ENCODE measurements around the gene AK5. TPM values are rescaled to one million over a fixed set of nuclear protein-coding genes. Genes with fewer than 3 reads are reported as not detected.
A peak's percentile ranks its signal among the peaks of the same experiment; 100 is the strongest.

The AK5 gene
- total and polyA plus RNA-seq, 5 donors from 2014 or later = 7.3 to 22.5 (median 9.7) TPM

GRCh38 chr1:77383236-77383635 is 101.4 kb downstream of the AK5 start:
- Mint-ChIP-seq H3K27ac (no peak overlapping the region), H3K27me3 (no peaks in the 10 kb centered on the region), H3K9me3 (no peaks in the 10 kb centered on the region), H3K36me3 (peaks cover 13% of the 10 kb centered on the region), H3K4me1 (peaks cover 0 to 34% (median 6%) of the 10 kb centered on the region in 4 donors), H3K4me3 (no peak overlapping the region)
- H3K36me3 ChIP-seq (ENCODE audit: control insufficient read depth, insufficient read depth, low read length) = no peaks in the 10 kb centered on the region
- no peaks in the 10 kb centered on the region for H3K9me3 ChIP-seq (ENCODE audit: control insufficient read depth in 2 of 2, low read length in 2 of 2)
- H3K4me1 ChIP-seq (ENCODE audit: control insufficient read depth, insufficient read depth, low read length, poor library complexity, severe bottlenecking) = no peaks in the 10 kb centered on the region
- H3K27ac ChIP-seq (ENCODE audit: insufficient read depth, low read length, poor library complexity, severe bottlenecking) = no peak overlapping the region
- DNase-seq = no peak
- no peak overlapping the region for H3K4me3 ChIP-seq (ENCODE audit: low read depth, low read length)
- ATAC-seq (ENCODE audit: low read depth in 2 of 2) = no peak
- no peaks in the 10 kb centered on the region for H3K27me3 ChIP-seq (ENCODE audit: control insufficient read depth, insufficient read depth, low read length)

- Mint-ChIP-seq H3K4me3 (peak overlapping the region in 1 of 4 donors; percentile 58), H3K27ac (no peak overlapping the region), H3K4me1 (peaks cover 0 to 28% (median 8%) of the 10 kb centered on the region in 4 donors), H3K36me3 (peaks cover 11% of the 10 kb centered on the region), H3K9me3 (peaks cover 0 to 3% (median 0%) of the 10 kb centered on the region in 7 donors), H3K27me3 (peaks cover 11% of the 10 kb centered on the region)
- Histone ChIP-seq H3K27ac (ENCODE audit: insufficient read depth, low read length, poor library complexity, severe bottlenecking) (no peak overlapping the region), H3K36me3 (ENCODE audit: control insufficient read depth, insufficient read depth, low read length) (no peaks in the 10 kb centered on the region), H3K4me1 (ENCODE audit: control insufficient read depth, insufficient read depth, low read length, poor library complexity, severe bottlenecking) (no peaks in the 10 kb centered on the region), H3K4me3 (ENCODE audit: low read depth, low read length) (no peak overlapping the region), H3K27me3 (ENCODE audit: control insufficient read depth, insufficient read depth, low read length) (peaks cover 2% of the 10 kb centered on the region), H3K9me3 (ENCODE audit: control insufficient read depth in 2 of 2, low read length in 2 of 2) (no peaks in the 10 kb centered on the region)
- DNase-seq (no peak), ATAC-seq (ENCODE audit: low read depth in 2 of 2) (no peak)
These were observed 103.7 kb downstream of the AK5 start for GRCh38 chr1:77385551-77385950.

- peaks cover 0 to 3% (median 0%) of the 10 kb centered on the region in 7 donors for H3K9me3 Mint-ChIP-seq
- no peak overlapping the region for H3K4me3 Mint-ChIP-seq
These were observed 104.5 kb downstream of the AK5 start for GRCh38 chr1:77386276-77386675.

GRCh38 chr1:77387553-77387952 is 105.7 kb downstream of the AK5 start:
- Histone ChIP-seq H3K36me3 (ENCODE audit: control insufficient read depth, insufficient read depth, low read length) (no peaks in the 10 kb centered on the region), H3K9me3 (ENCODE audit: control insufficient read depth in 2 of 2, low read length in 2 of 2) (no peaks in the 10 kb centered on the region), H3K27ac (ENCODE audit: insufficient read depth, low read length, poor library complexity, severe bottlenecking) (no peak overlapping the region), H3K4me3 (ENCODE audit: low read depth, low read length) (no peak overlapping the region), H3K4me1 (ENCODE audit: control insufficient read depth, insufficient read depth, low read length, poor library complexity, severe bottlenecking) (no peaks in the 10 kb centered on the region), H3K27me3 (ENCODE audit: control insufficient read depth, insufficient read depth, low read length) (peaks cover 2% of the 10 kb centered on the region)
- peaks cover 0 to 30% (median 9%) of the 10 kb centered on the region in 4 donors for H3K4me1 Mint-ChIP-seq
- peak overlapping the region in 1 of 3 donors; percentile 1 for H3K27ac Mint-ChIP-seq
- ATAC-seq (ENCODE audit: low read depth in 2 of 2) (no peak), DNase-seq (no peak)
- peaks cover 5% of the 10 kb centered on the region for H3K36me3 Mint-ChIP-seq
- H3K4me3 Mint-ChIP-seq = no peak overlapping the region
- peaks cover 11% of the 10 kb centered on the region for H3K27me3 Mint-ChIP-seq
- peaks cover 0 to 3% (median 0%) of the 10 kb centered on the region in 7 donors for H3K9me3 Mint-ChIP-seq

More at GRCh38 chr1:77386276-77386675, 104.5 kb downstream of the AK5 start:
- Histone ChIP-seq H3K27ac (ENCODE audit: insufficient read depth, low read length, poor library complexity, severe bottlenecking) (no peak overlapping the region), H3K36me3 (ENCODE audit: control insufficient read depth, insufficient read depth, low read length) (no peaks in the 10 kb centered on the region), H3K4me3 (ENCODE audit: low read depth, low read length) (no peak overlapping the region), H3K4me1 (ENCODE audit: control insufficient read depth, insufficient read depth, low read length, poor library complexity, severe bottlenecking) (no peaks in the 10 kb centered on the region), H3K27me3 (ENCODE audit: control insufficient read depth, insufficient read depth, low read length) (peaks cover 2% of the 10 kb centered on the region), H3K9me3 (ENCODE audit: control insufficient read depth in 2 of 2, low read length in 2 of 2) (no peaks in the 10 kb centered on the region)
- H3K36me3 Mint-ChIP-seq = peaks cover 6% of the 10 kb centered on the region
- H3K4me1 Mint-ChIP-seq = peaks cover 0 to 30% (median 9%) of the 10 kb centered on the region in 4 donors
- ATAC-seq (ENCODE audit: low read depth in 2 of 2) (no peak), DNase-seq (no peak)
- no peak overlapping the region for H3K27ac Mint-ChIP-seq
- H3K27me3 Mint-ChIP-seq = peaks cover 11% of the 10 kb centered on the region

- Mint-ChIP-seq H3K27ac (no peak overlapping the region), H3K9me3 (peaks cover 0 to 3% (median 0%) of the 10 kb centered on the region in 7 donors), H3K36me3 (peaks cover 5% of the 10 kb centered on the region), H3K4me1 (peaks cover 0 to 30% (median 9%) of the 10 kb centered on the region in 4 donors), H3K4me3 (no peak overlapping the region), H3K27me3 (peaks cover 12% of the 10 kb centered on the region)
- Histone ChIP-seq H3K27ac (ENCODE audit: insufficient read depth, low read length, poor library complexity, severe bottlenecking) (no peak overlapping the region), H3K9me3 (ENCODE audit: control insufficient read depth in 2 of 2, low read length in 2 of 2) (no peaks in the 10 kb centered on the region), H3K4me3 (ENCODE audit: low read depth, low read length) (no peak overlapping the region), H3K36me3 (ENCODE audit: control insufficient read depth, insufficient read depth, low read length) (no peaks in the 10 kb centered on the region), H3K27me3 (ENCODE audit: control insufficient read depth, insufficient read depth, low read length) (peaks cover 2% of the 10 kb centered on the region), H3K4me1 (ENCODE audit: control insufficient read depth, insufficient read depth, low read length, poor library complexity, severe bottlenecking) (no peaks in the 10 kb centered on the region)
- ATAC-seq (ENCODE audit: low read depth in 2 of 2) = no peak
- DNase-seq = no peak
These were observed 106.8 kb downstream of the AK5 start for GRCh38 chr1:77388661-77389060.

- H3K27ac Mint-ChIP-seq = no peak overlapping the region
- Histone ChIP-seq H3K4me3 (ENCODE audit: low read depth, low read length) (no peak overlapping the region), H3K27me3 (ENCODE audit: control insufficient read depth, insufficient read depth, low read length) (peaks cover 5% of the 10 kb centered on the region), H3K36me3 (ENCODE audit: control insufficient read depth, insufficient read depth, low read length) (no peaks in the 10 kb centered on the region), H3K27ac (ENCODE audit: insufficient read depth, low read length, poor library complexity, severe bottlenecking) (no peak overlapping the region), H3K9me3 (ENCODE audit: control insufficient read depth in 2 of 2, low read length in 2 of 2) (no peaks in the 10 kb centered on the region), H3K4me1 (ENCODE audit: control insufficient read depth, insufficient read depth, low read length, poor library complexity, severe bottlenecking) (no peaks in the 10 kb centered on the region)
- H3K4me3 Mint-ChIP-seq = no peak overlapping the region
- ATAC-seq (ENCODE audit: low read depth in 2 of 2) = no peak
- peaks cover 35% of the 10 kb centered on the region for H3K27me3 Mint-ChIP-seq
- H3K36me3 Mint-ChIP-seq = peaks cover 8% of the 10 kb centered on the region
- H3K9me3 Mint-ChIP-seq = peaks cover 0 to 3% (median 0%) of the 10 kb centered on the region in 7 donors
- DNase-seq = no peak
- peaks cover 0 to 16% (median 7%) of the 10 kb centered on the region in 4 donors for H3K4me1 Mint-ChIP-seq
These were observed 110.7 kb downstream of the AK5 start for GRCh38 chr1:77392486-77392885.

- Mint-ChIP-seq H3K4me1 (peaks cover 0 to 8% (median 4%) of the 10 kb centered on the region in 4 donors), H3K4me3 (no peak overlapping the region), H3K9me3 (peaks cover 0 to 2% (median 0%) of the 10 kb centered on the region in 7 donors), H3K36me3 (peaks cover 6% of the 10 kb centered on the region), H3K27me3 (peaks cover 28% of the 10 kb centered on the region), H3K27ac (no peak overlapping the region)
- no peaks in the 10 kb centered on the region for H3K4me1 ChIP-seq (ENCODE audit: control insufficient read depth, insufficient read depth, low read length, poor library complexity, severe bottlenecking)
- no peaks in the 10 kb centered on the region for H3K36me3 ChIP-seq (ENCODE audit: control insufficient read depth, insufficient read depth, low read length)
- no peak for DNase-seq
- no peaks in the 10 kb centered on the region for H3K9me3 ChIP-seq (ENCODE audit: control insufficient read depth in 2 of 2, low read length in 2 of 2)
- no peak overlapping the region for H3K27ac ChIP-seq (ENCODE audit: insufficient read depth, low read length, poor library complexity, severe bottlenecking)
- no peak for ATAC-seq (ENCODE audit: low read depth in 2 of 2)
- H3K27me3 ChIP-seq (ENCODE audit: control insufficient read depth, insufficient read depth, low read length) = peaks cover 3% of the 10 kb centered on the region
- no peak overlapping the region for H3K4me3 ChIP-seq (ENCODE audit: low read depth, low read length)
These were observed 112.3 kb downstream of the AK5 start for GRCh38 chr1:77394166-77394565.

GRCh38 chr1:77395051-77395450 is 113.2 kb downstream of the AK5 start:
- H3K27me3 Mint-ChIP-seq = peaks cover 25% of the 10 kb centered on the region
- H3K9me3 ChIP-seq (ENCODE audit: control insufficient read depth in 2 of 2, low read length in 2 of 2) = no peaks in the 10 kb centered on the region
- no peaks in the 10 kb centered on the region for H3K9me3 Mint-ChIP-seq
- H3K36me3 ChIP-seq (ENCODE audit: control insufficient read depth, insufficient read depth, low read length) = no peaks in the 10 kb centered on the region
- no peak overlapping the region for H3K27ac Mint-ChIP-seq
- H3K27me3 ChIP-seq (ENCODE audit: control insufficient read depth, insufficient read depth, low read length) = peaks cover 3% of the 10 kb centered on the region
- DNase-seq (no peak), ATAC-seq (ENCODE audit: low read depth in 2 of 2) (no peak)
- H3K36me3 Mint-ChIP-seq = peaks cover 3% of the 10 kb centered on the region
- no peaks in the 10 kb centered on the region for H3K4me1 ChIP-seq (ENCODE audit: control insufficient read depth, insufficient read depth, low read length, poor library complexity, severe bottlenecking)
- no peak overlapping the region for H3K4me3 Mint-ChIP-seq
- H3K4me3 ChIP-seq (ENCODE audit: low read depth, low read length) = no peak overlapping the region
- H3K4me1 Mint-ChIP-seq = peaks cover 0 to 10% (median 4%) of the 10 kb centered on the region in 4 donors
- H3K27ac ChIP-seq (ENCODE audit: insufficient read depth, low read length, poor library complexity, severe bottlenecking) = no peak overlapping the region
